LoVo (cell line): ENCODE results near the gene ZMYND10.
A peak's percentile ranks its signal among the peaks of the same experiment; 100 is the strongest.

Experiments
- DNase-seq: peaks from one replicate; pipeline ENCODE4 v3.0.0-alpha.2; 2016; ENCODE audit warnings: low spot score

The ZMYND10 gene

GRCh38 chr3:50345586-50346234 lies at the start of gene ZMYND10:
TSS of gene ZMYND10 (minus strand) at chr3:50345732. CDS start at chr3:50345579, 153 bp downstream.
- no peak for DNase-seq

- no peak for DNase-seq
Measured at GRCh38 chr3:50393061-50393460, 47.5 kb upstream of the ZMYND10 start.

GRCh38 chr3:50392101-50392715 lies 46.7 kb upstream of the ZMYND10 start:
- no peak for DNase-seq

- no peak for DNase-seq
Measured at GRCh38 chr3:50390508-50391224, 45.1 kb upstream of the ZMYND10 start.

GRCh38 chr3:50389414-50389767 lies 43.9 kb upstream of the ZMYND10 start:
- no peak for DNase-seq

- no peak for DNase-seq
Measured at GRCh38 chr3:50388720-50389413, 43.3 kb upstream of the ZMYND10 start.

GRCh38 chr3:50388016-50388719 lies 42.6 kb upstream of the ZMYND10 start:
- no peak for DNase-seq

GRCh38 chr3:50385754-50386153 lies 40.2 kb upstream of the ZMYND10 start:
- no peak for DNase-seq

GRCh38 chr3:50383750-50384149 lies 38.2 kb upstream of the ZMYND10 start:
- no peak for DNase-seq

- DNase-seq = no peak
Measured at GRCh38 chr3:50382722-50383121, 37.2 kb upstream of the ZMYND10 start.

GRCh38 chr3:50381383-50381782 lies 35.9 kb upstream of the ZMYND10 start:
- no peak for DNase-seq

GRCh38 chr3:50380405-50381085 lies 35.0 kb upstream of the ZMYND10 start:
- DNase-seq = no peak

- no peak for DNase-seq
Measured at GRCh38 chr3:50378757-50379156, 33.2 kb upstream of the ZMYND10 start.

GRCh38 chr3:50378024-50378423 lies 32.5 kb upstream of the ZMYND10 start:
- DNase-seq = no peak

GRCh38 chr3:50375258-50375931 lies 29.9 kb upstream of the ZMYND10 start:
- DNase-seq = no peak

- no peak for DNase-seq
Measured at GRCh38 chr3:50374363-50375257, 29.1 kb upstream of the ZMYND10 start.

GRCh38 chr3:50373146-50374051 lies 27.9 kb upstream of the ZMYND10 start:
- DNase-seq = no peak

GRCh38 chr3:50372349-50372748 lies 26.8 kb upstream of the ZMYND10 start:
- DNase-seq = peak; percentile 14
